NOMO-1 (cell line): ENCODE measurements around the gene KLHL40.

Experiments
- DNase-seq, 2 experiments: peaks; one replicate each; lab custom pipeline; 2025; ENCODE audit not compliant: unreplicated experiment in 2 of 2; lab: John Stamatoyannopoulos, UW

Gene KLHL40

DNA sequence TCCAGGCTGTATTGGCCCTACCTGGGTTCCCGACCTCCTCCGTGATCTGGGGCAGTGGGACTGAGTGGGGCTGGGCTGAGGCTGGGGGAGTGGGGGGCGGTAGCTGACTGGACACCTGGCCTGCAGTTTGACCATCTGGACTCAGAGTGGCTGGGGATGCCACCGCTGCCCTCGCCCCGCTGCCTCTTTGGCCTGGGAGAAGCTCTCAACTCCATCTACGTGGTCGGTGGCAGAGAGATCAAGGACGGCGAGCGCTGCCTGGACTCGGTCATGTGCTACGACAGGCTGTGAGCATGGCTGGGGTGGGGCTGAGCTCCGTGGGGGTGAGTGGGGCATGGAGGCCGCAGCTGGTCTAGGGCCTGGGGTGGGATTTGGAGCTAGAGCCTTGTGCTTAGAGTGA lies 2.7 kb downstream of the KLHL40 start:
- DNase-seq: no peak

DNA sequence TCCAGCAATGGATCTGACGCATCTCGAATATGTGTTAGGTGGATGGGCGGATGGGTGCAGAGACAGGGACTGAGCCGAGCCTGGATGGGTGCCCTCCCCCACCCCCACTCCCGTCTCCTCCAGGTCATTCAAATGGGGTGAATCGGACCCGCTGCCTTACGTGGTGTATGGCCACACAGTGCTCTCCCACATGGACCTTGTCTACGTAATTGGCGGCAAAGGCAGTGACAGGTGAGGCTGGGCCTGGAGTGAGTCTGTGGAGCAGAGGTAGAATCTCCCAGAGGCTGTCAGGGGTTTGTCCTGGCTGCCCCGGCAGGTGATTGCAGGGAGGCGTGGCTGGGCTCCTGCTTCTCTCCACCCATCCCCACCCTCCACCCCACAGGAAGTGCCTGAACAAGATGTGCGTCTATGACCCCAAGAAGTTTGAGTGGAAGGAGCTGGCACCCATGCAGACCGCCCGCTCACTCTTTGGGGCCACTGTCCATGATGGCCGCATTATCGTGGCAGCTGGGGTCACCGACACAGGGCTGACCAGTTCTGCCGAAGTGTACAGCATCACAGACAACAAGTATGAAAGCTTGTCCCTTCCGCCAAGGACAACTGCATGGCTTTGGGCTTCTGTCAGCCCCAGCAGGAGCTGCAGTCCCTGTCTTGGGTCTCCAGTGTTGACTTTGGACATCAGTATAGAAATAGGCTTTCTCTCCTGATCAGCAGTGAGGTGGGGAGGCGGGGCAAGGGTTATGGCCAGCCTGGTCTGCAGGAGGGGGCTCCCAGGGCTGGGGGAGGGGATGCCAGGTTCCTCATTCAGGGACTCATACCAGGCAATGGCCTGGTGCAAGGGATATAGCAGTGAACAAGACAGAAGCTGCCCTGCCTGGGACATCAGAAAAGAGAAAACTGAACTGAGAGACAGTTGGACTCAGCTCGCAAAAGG lies 3.4 kb downstream of the KLHL40 start:
- no peak for DNase-seq

GRCh38 chr3:42689421-42690014 lies 4.2 kb downstream of the KLHL40 start:
- DNase-seq: no peak

DNA sequence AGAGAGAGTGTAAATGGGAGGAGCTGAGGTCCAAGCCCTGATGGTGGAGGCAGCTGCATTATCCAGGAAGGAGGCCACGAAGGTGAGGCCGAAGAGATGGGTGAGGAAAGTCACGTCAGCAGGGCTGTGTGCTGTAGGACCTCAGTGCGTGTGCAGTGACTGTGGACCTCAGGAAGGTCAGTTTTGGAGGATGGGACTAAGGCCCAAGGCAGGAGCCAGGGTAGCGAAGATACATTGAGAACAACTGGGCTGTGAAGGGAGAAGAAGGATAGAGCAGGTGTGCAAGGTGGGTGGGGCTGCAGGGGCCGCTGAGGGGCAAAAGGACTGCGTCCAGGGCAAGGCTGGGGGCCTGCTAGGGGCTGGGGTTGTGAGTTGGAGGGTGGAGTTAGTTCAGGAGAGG lies 4.9 kb downstream of the KLHL40 start:
- DNase-seq: no peak

- DNase-seq: no peak
These were observed 5.7 kb downstream of the KLHL40 start for GRCh38 chr3:42690766-42691680.

GRCh38 chr3:42691816-42692666 lies 6.7 kb downstream of the KLHL40 start:
- DNase-seq: no peak

DNA sequence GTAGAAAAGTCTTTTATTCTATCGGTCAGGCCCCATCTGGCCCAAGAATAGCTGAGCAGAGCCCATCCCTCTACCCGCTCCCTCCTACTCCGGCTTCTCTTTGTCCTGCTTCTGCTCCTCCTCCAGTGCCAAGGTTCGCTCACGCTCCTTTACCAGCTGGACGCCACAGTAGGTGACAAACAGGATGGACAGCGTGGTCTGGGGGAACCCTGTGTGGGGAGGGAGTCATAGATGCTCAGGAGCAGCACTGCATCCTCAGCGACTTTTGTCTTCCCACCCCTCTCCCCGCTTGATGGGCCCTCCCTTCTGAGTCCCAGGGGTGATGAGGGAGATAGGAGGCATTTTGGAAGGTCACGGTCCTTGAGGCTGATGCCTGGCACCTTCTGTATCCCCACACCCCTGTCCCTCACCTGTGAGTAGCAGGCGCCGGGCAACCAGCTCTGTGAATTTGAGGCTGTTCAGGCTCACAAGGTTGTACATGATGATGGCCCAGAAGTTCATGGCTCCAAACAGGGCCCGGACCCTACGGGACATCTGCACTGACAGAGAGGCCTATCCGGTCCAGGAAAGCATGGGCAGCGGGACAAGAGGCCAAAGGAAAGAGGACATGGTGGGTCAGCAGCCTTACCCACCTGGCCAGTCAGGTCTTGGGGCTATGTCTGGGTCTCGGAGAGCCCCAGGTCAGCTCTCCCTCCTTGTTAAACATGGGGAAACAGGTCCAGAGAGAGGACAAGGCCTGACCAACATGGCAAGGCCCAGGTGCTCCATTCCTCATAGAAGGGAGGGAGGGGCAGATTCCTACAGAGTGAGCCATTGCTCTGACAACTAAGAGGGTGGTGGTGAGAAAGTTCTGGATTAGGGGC lies 7.6 kb downstream of the KLHL40 start:
- no peak for DNase-seq

GRCh38 chr3:42693530-42693930 lies 8.2 kb downstream of the KLHL40 start:
- no peak for DNase-seq

DNA sequence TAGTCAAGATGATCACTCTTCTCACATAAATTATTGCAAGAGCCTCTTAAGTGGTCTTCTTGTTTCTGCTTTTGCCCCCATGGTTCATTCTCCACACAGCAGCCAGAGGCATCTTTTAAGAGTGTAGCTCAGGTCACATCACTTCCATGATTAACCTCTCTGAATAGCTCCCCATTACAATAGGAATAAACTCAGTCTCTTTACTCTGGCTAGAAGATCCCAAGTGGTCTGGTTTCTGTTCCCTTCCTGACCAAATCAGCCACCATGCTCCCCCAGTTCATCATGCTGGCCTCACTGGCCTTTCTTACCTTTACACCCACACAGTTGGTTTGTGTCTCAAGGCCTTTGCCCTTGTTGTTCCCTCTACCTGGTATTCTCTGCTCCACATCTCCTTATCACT lies 9.0 kb downstream of the KLHL40 start:
- no peak for DNase-seq

GRCh38 chr3:42696356-42697288 lies 11.3 kb downstream of the KLHL40 start:
- no peak for DNase-seq

DNA sequence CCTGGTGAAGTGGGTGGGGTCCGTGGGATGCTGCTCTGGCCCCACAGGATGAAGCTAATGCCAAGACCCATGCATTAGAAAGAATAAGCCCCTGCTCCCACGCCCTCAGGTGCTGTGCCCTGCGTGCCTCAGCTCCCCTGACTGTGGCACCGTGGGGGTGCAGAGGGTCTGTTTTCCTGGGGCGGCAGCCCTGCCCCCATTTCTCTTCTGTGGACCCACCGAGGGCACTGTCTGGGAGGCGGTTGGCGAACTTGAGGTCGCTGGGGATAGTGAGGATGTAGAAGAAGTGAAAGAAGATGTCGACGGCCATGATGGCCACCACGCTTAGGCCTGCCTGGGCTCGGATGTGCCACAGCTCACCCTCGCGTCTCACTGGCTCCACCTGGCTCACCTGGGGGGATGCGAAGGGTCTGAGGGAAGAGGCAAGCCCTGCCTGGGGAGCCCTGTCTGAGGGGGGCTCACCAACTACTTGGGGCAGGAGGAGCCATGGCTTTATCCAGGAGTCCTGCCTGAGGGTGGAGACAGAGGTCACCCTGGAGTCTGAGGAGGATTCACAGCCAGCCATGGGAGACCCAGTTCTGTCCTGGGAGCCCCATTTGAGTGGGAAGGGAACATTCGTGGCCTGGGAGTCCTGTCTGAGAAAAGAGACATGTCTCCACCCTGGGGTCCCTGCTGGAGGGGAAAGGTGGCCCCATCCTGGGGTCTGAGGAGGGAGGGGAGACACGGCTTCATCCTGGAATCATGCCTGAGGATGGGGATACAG lies 12.1 kb downstream of the KLHL40 start:
- DNase-seq: no peak

DNA sequence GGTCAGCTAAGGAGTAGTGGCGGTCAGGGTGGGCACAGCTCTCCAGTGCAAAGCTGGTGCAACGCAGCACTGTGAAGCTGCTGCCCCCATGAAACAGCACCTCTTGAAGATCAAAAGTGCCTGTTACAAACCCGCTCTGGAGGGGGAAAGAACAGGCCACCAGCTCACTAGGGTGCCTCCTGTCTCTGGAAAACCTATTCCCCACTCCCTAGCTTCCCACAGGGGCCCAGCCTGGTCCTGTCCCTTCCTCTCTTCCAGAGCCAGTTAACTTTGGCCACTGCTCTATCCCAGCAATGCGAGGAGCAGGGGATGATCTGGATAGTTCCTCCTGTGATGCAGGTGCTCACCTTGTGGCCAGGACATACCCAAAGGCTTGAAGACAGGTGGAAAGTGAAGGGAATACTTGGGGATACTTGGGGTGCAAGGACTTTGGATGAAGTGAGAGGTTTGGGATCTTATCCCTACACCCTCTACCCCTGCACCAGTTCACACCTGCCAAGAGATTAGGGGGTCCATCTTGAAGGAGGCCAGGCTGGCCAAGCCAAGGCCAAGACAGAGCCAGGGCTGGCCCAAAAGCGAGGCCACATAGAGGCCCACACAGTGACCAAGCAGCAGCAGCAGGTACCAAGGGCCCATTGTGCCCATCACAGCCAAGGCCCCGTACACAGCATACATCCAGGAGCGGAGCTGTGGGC lies 13.0 kb downstream of the KLHL40 start:
- no peak for DNase-seq

- no peak for DNase-seq
These were observed 13.5 kb downstream of the KLHL40 start for GRCh38 chr3:42698911-42699230.

DNA sequence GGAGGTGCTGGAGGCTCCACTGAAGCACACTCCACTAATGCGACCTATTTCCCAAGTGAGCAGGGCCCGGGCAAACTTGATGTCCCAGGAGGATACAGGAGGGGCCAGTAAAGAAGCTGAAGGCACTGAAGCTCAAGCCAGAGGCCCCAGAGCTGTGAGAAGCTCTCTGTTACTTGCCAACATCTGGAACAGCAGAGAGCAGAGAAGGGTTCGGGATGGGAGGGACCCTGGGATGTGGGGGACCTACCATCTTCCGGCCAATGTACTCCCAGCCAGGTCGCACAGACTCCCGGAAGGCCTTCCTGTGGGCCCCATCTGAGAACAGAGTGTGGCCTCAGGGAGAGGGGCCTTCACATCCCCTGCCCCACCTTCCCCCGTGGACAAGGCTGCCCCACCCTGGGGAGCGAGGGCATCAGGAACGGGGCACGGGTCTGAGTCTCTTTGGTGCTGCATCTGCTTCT lies 14.2 kb downstream of the KLHL40 start:
- DNase-seq: no peak

DNA sequence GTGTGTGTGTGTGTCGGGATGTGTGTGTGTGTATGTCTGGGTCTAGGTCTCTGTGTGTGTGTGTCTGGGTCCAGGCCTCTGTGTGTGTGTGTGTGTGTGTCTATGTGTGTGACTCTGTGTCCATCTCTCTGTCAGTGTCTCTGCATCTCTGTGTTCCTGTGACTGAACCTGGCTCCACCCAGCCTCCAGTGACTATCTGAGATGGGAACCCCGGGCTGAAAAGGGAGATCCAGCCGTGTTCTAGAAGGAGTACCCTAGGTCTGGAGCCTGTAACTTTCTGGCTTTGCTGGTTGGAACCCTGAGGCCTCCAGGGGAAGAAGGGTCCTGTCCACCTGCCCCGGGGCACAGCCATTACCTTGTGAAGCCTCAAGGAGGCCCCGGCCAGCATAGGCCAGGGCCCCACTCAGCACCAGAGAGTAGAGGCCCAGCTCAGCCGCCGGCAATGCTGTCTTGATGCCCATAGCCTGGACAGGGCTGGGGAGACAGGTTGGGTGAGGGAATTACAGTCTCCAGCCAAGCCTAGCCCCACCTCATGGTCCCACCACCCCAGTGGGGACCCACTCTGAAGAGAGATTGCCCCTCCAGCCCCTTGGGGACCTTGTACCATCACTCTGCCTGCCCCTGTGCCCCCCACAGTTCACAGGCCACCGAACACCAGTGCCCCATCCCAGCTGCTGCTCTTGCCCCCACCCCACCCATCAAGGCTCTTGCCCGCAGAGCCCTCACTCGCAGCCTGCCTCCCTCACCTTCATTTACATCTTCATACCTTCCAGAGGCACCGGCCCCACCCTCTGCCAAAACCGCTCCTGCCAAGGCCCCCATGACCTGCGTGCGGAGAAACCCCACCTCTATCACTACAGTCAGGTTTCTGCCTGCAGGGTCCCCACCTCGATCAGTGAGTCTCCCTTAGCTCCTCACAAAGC lies 15.3 kb downstream of the KLHL40 start:
- no peak for DNase-seq
